ENCODE measurements around the gene AGAP9.
"Not testable (repeated sequence)": the region's sequence is repeated elsewhere in the genome, so short reads cannot be mapped to it uniquely, and the experiment has no call there.

Gene AGAP9

GRCh38 chr10:47456794-47457527 lies 66.5 kb downstream of the AGAP9 start:
- no peak for DNase-seq

GRCh38 chr10:47456079-47456785 lies 67.2 kb downstream of the AGAP9 start:
- DNase-seq: no peak

- not testable (repeated sequence) for DNase-seq
Observed at GRCh38 chr10:47455350-47456078, 67.9 kb downstream of the AGAP9 start.

DNA sequence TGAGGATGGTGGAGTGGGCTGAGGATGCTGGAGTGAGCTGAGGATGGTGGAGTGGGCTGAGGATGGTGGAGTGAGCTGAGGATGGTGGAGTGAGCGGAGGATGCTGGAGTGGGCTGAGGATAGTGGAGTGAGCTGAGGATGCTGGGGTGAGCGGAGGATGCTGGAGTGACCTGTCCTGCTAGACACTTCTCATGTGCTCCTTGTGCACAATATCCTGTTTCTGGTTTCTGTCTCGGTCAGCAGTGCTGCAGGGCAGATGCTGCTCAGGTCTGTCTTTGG lies 68.7 kb downstream of the AGAP9 start:
- no peak for DNase-seq

GRCh38 chr10:47454008-47454779 lies 69.2 kb downstream of the AGAP9 start:
- no peak for DNase-seq

DNA sequence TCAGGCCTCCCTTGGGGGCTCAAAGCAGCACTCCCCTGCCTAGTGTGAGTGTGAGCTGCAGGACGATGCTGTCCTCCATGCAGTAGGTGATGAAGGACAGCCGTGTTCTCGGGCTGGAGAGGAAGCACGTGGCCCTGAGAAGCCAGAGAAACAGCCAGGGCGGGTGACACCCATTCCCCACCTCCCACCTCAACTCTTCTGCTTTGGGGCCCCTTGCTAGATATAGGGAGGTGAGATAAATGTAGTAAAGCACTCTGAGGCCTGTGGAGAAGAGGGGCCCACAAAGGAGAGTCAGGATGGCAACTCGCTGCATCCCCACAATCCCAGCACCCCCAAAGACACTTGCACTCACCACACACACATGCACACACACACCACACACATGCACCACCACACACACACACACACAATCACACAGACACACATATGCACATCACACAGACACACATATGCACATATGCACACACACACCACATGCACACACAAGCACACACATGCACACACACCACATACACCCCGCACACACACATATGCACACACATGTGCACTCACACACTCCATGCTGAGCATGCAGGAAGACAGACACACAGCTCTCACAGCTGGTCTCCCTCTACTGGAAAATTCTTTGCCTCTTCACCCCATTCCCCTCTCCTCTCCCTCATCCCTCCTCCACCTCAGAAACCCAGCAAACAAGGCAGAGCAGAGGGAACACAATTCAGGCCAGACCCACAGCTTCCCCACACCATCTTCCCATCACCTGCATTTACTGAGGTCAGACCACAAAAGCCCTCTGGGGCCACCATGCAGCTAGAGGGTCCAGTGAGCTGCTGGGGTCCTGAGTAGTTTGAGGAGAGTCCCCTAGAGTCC lies 70.1 kb downstream of the AGAP9 start:
- no peak for DNase-seq

GRCh38 chr10:47452495-47453140 lies 70.8 kb downstream of the AGAP9 start:
- DNase-seq: no peak

GRCh38 chr10:47451998-47452494 lies 71.4 kb downstream of the AGAP9 start:
- DNase-seq: no peak
